Neuronal stem cell (in vitro differentiated cells): ENCODE measurements around the gene FERMT3.

ENCODE experiments used
- DNase-seq: peaks from one replicate; pipeline ENCODE4 v3.0.0-alpha.2; 2013; ENCODE audit warnings: low spot score
- H2AFZ ChIP-seq: one replicate; pipeline ENCODE4 v1.6.1; 2013; ENCODE audit warnings: mild to moderate bottlenecking, low read length, inconsistent platforms
- H2AK5ac ChIP-seq: 2 replicates; pipeline ENCODE4 v1.6.1; 2013; ENCODE audit warnings: low read depth, mild to moderate bottlenecking, inconsistent platforms, low read length, moderate library complexity, mixed read lengths
- H2BK120ac ChIP-seq: 2 replicates; pipeline ENCODE4 v1.6.1; 2013; ENCODE audit warnings: low read depth, mild to moderate bottlenecking, inconsistent platforms, low read length, moderate library complexity, mixed read lengths
- H2BK12ac ChIP-seq: one replicate; pipeline ENCODE4 v1.6.1; 2013; ENCODE audit warnings: low read length, inconsistent platforms
- H2BK15ac ChIP-seq: 2 replicates; pipeline ENCODE4 v1.6.1; 2013; ENCODE audit warnings: mild to moderate bottlenecking, low read length, inconsistent platforms, mixed read lengths
- H2BK5ac ChIP-seq: one replicate; pipeline ENCODE4 v1.6.1; 2013; ENCODE audit warnings: inconsistent platforms, mild to moderate bottlenecking, low read length, moderate library complexity
- H3K14ac ChIP-seq: one replicate; pipeline ENCODE4 v1.6.1; 2013; ENCODE audit warnings: low read length, inconsistent platforms
- H3K18ac ChIP-seq: 2 replicates; pipeline ENCODE4 v1.6.1; 2013; ENCODE audit warnings: low read length, inconsistent platforms
- H3K23ac ChIP-seq: 2 replicates; pipeline ENCODE4 v1.6.1; 2013; ENCODE audit warnings: low read depth, mild to moderate bottlenecking, mixed read lengths, low read length, inconsistent platforms; ENCODE audit not compliant: poor library complexity
- H3K27ac ChIP-seq: replicated peaks from 3 replicates; pipeline ENCODE4 v1.5.1; 2013; ENCODE audit warnings: low read length, inconsistent platforms
- H3K27me3 ChIP-seq, 3 experiments: 2 replicates each; pipeline ENCODE4 v1.6.1; 2013; ENCODE audit warnings: low read length in 3 of 3, mild to moderate bottlenecking in 2 of 3, inconsistent platforms in 1 of 3, low read depth in 1 of 3, mixed read lengths in 1 of 3, moderate library complexity in 1 of 3; ENCODE audit not compliant: control insufficient read depth in 3 of 3, insufficient read depth in 3 of 3
- H3K36me3 ChIP-seq, 2 donors: replicated peaks in 1 of 2; 2 replicates each; pipeline ENCODE4 v1.6.1; 2013; ENCODE audit warnings: low read length in 2 of 2; ENCODE audit not compliant: control insufficient read depth in 2 of 2, insufficient read depth in 2 of 2
- H3K4ac ChIP-seq: 2 replicates; pipeline ENCODE4 v1.6.1; 2013; ENCODE audit warnings: inconsistent platforms, mild to moderate bottlenecking, low read length, moderate library complexity
- H3K4me1 ChIP-seq, 2 donors: 1 replicate in 1 of 2; 2 replicates in 1 of 2; pipeline ENCODE4 v1.6.1; 2013; ENCODE audit warnings: low read length in 2 of 2, low read depth in 1 of 2; ENCODE audit not compliant: control insufficient read depth in 2 of 2, insufficient read depth in 1 of 2
- H3K4me2 ChIP-seq: one replicate; pipeline ENCODE4 v1.6.1; 2013; ENCODE audit warnings: mild to moderate bottlenecking, low read length, inconsistent platforms; ENCODE audit not compliant: insufficient read depth, poor library complexity, severe bottlenecking
- H3K4me3 ChIP-seq, 2 donors: 2 replicates each; pipeline ENCODE4 v1.5.1; 2013; ENCODE audit warnings: low read length in 2 of 2, mild to moderate bottlenecking in 2 of 2, inconsistent platforms in 1 of 2, moderate library complexity in 1 of 2
- H3K79me1 ChIP-seq: one replicate; pipeline ENCODE4 v1.6.1; 2013; ENCODE audit warnings: low read depth, mild to moderate bottlenecking, inconsistent platforms, low read length, moderate library complexity
- H3K9ac ChIP-seq: one replicate; pipeline ENCODE4 v1.6.1; 2013; ENCODE audit warnings: mild to moderate bottlenecking, low read depth, low read length, inconsistent platforms; ENCODE audit not compliant: poor library complexity
- H3K9me3 ChIP-seq, 2 donors: replicated peaks in 1 of 2; 2 replicates each; pipeline versions ENCODE3 to v1.6.1; 2013; ENCODE audit warnings: low read length in 2 of 2, mild to moderate bottlenecking in 2 of 2, inconsistent platforms in 1 of 2, low read depth in 1 of 2, mixed read lengths in 1 of 2, moderate library complexity in 1 of 2; ENCODE audit not compliant: control insufficient read depth in 2 of 2, insufficient read depth in 1 of 2
- H4K8ac ChIP-seq: one replicate; pipeline ENCODE4 v1.6.1; 2013; ENCODE audit warnings: low read depth, mild to moderate bottlenecking, inconsistent platforms, low read length, moderate library complexity
- H4K91ac ChIP-seq: one replicate; pipeline ENCODE4 v1.6.1; 2013; ENCODE audit warnings: low read length, low read depth, mild to moderate bottlenecking, inconsistent platforms; ENCODE audit not compliant: poor library complexity
- WGBS, 2 donors: extraction: QIAGEN DNeasy Blood & Tissue Kit; methylation state at CpG; one replicate each; pipeline ENCODE4 v1.1.7; 2013; ENCODE audit warnings: missing lambda C conversion rate in 2 of 2, mixed read lengths in 1 of 2; ENCODE audit not compliant: insufficient read length in 2 of 2, insufficient replicate concordance in 1 of 2; ENCODE audit errors: extremely low coverage in 2 of 2; 5-methylcytosine and 5-hydroxymethylcytosine counted together

FERMT3 gene

DNA sequence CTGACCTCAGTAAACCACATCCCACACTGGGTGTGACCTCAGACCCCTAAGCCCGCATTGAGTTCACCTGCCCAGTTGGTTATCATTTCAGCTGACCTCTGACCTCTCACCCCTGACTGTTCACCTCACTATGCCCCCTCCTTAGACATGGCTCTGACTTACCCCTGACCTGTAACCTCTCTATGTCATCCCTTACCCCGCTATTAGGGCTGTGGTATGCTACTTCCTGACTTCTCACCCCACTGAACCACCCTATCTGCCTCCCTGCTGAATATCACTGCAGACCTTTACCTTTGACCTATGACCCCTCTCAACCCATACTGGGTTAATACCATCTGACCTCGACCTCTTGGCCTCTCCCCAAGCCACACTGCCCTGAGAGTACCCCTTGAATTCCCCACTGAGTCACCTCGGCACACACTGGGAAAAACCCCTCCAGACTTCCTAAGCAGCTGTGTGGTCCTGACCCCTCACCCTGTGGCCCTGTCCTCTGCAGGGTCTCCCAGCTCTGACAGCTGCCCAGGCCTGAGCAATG lies 53.1 kb downstream of the FERMT3 start:
- no peak for DNase-seq
- Histone ChIP-seq H3K9me3 (no peaks in the 10 kb centered on the region), H4K8ac (no peak overlapping the region), H2BK12ac (no peak overlapping the region), H3K27me3 (no peaks in the 10 kb centered on the region), H3K4me2 (no peak overlapping the region), H3K4me1 (peaks cover 0 to 4% of the 10 kb centered on the region in 2 donors), H3K27ac (no peak overlapping the region), H3K36me3 (peaks cover 42 to 87% of the 10 kb centered on the region in 2 donors), H3K18ac (no peak overlapping the region), H4K91ac (no peak overlapping the region), H3K14ac (no peak overlapping the region), H2BK120ac (peak overlapping the region; percentile 31), H3K4me3 (peak overlapping the region in 1 of 2 donors; percentile 43), H2BK5ac (no peak overlapping the region), H3K79me1 (peaks cover 3% of the 10 kb centered on the region), H3K4ac (no peak overlapping the region), H3K9ac (no peak overlapping the region), H2BK15ac (no peak overlapping the region), H3K23ac (no peak overlapping the region), H2AFZ (no peak overlapping the region), H2AK5ac (no peak overlapping the region)
- WGBS, 2 donors: no CpG with 5 or more reads among the region's 4 CpGs

DNA sequence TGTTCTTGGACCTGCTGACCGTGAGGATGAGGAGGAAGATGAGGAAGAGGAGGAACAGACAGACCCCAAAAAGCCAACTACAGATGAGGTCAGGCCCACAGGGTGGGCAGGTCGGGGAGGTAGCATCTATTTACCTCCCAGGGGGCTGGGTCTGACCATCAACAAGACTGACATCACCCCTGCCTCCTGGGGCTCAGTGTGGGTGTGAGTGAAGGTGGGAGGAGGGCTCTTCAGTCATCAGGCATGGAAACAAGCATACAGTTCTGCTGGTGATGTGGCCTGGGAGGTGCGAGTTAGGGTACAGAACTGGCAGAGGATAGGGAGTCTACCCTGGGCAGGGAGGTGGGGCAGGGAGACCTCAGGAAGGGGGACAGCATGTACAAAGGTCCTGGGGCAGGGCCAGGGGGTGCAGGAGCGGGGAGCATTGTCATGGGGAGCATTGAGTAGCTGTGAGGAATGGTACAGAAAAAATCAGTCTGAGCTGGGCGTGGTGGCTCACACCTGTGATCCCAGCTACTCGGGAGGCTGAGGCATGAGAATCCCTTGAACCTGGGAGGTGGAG lies 53.7 kb downstream of the FERMT3 start:
- no peak overlapping the region for H3K4ac ChIP-seq
- no peak overlapping the region for H2AK5ac ChIP-seq
- no CpG with 5 or more reads among the region's 6 CpGs for WGBS, 2 donors
- H2AFZ ChIP-seq: no peak overlapping the region
- H2BK12ac ChIP-seq: no peak overlapping the region
- no peaks in the 10 kb centered on the region for H3K9me3 ChIP-seq
- H2BK5ac ChIP-seq: no peak overlapping the region
- no peak overlapping the region for H2BK120ac ChIP-seq
- H3K4me2 ChIP-seq: no peak overlapping the region
- H3K36me3 ChIP-seq: peaks cover 42 to 83% of the 10 kb centered on the region in 2 donors
- peaks cover 0 to 4% of the 10 kb centered on the region in 2 donors for H3K4me1 ChIP-seq
- H3K79me1 ChIP-seq: peaks cover 3% of the 10 kb centered on the region
- no peak for DNase-seq
- H2BK15ac ChIP-seq: no peak overlapping the region
- no peaks in the 10 kb centered on the region for H3K27me3 ChIP-seq
- H3K18ac ChIP-seq: no peak overlapping the region
- no peak overlapping the region for H4K91ac ChIP-seq
- no peak overlapping the region for H3K14ac ChIP-seq
- H3K9ac ChIP-seq: no peak overlapping the region
- H3K23ac ChIP-seq: no peak overlapping the region
- no peak overlapping the region for H3K4me3 ChIP-seq
- H3K27ac ChIP-seq: no peak overlapping the region
- no peak overlapping the region for H4K8ac ChIP-seq

DNA sequence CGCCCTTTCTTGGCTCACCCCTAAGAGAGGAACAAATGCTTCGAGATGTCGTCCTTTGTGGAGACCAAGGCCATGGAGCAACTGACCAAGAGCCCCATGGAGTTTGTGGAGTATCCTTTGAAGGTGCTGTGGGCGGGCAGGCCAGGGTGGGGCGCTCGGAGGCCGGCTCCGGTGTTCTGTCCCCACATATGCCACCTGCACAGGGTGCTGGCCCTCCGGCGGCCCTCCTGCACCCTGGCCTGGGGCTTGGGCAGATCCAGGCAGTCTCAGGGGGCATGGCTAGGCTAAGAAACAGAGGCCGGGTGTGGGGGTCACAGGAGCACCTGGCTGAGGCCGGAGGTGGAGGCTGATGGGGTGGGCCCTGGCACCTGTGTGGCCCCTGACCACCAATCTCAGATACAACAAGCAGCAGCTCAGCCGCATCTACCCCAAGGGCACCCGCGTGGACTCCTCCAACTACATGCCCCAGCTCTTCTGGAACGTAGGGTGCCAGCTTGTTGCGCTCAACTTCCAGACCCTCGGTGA lies 55.1 kb downstream of the FERMT3 start:
- Histone ChIP-seq H2BK5ac (peak overlapping the region; percentile 53), H2BK15ac (no peak overlapping the region), H3K79me1 (peaks cover 3% of the 10 kb centered on the region), H3K18ac (no peak overlapping the region), H3K4me3 (no peak overlapping the region), H3K4me2 (no peak overlapping the region), H3K14ac (peak overlapping the region; percentile 8), H2AFZ (no peak overlapping the region), H3K27me3 (no peaks in the 10 kb centered on the region), H2BK12ac (no peak overlapping the region), H3K9ac (peak overlapping the region; percentile 4), H3K4ac (no peak overlapping the region), H4K91ac (no peak overlapping the region), H3K36me3 (peaks cover 46 to 85% of the 10 kb centered on the region in 2 donors), H3K23ac (peak overlapping the region; percentile 12), H2AK5ac (no peak overlapping the region), H3K4me1 (peaks cover 0 to 4% of the 10 kb centered on the region in 2 donors), H3K27ac (no peak overlapping the region), H2BK120ac (no peak overlapping the region), H3K9me3 (no peaks in the 10 kb centered on the region), H4K8ac (no peak overlapping the region)
- no peak for DNase-seq
- no CpG with 5 or more reads among the region's 18 CpGs for WGBS, 2 donors

DNA sequence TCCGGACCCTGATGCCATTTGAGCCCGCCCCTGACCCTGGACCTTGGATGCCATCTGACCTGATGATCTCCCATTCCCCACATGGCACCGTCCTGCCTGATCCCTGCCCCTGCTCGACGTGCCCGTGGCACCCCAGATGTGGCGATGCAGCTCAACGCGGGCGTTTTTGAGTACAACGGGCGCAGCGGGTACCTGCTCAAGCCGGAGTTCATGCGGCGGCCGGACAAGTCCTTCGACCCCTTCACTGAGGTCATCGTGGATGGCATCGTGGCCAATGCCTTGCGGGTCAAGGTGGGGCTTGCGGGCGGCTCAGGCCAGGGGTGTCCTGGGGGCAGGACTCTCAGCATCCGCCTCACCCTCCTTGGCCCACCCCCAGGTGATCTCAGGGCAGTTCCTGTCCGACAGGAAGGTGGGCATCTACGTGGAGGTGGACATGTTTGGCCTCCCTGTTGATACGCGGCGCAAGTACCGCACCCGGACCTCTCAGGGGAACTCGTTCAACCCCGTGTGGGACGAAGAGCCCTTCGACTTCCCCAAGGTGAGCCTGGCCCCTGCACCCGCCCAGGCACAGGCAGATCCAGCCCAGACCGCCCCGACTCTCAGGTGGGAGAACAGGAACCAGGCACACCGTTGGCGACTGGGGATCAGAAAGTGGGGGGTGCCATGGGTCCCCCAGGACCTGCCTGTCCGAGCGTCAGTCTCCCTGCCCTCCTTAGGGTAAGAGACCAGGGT lies 55.9 kb downstream of the FERMT3 start:
- Histone ChIP-seq H3K27me3 (no peaks in the 10 kb centered on the region), H3K9ac (peak overlapping the region; percentile 70), H3K36me3 (peaks cover 45 to 84% of the 10 kb centered on the region in 2 donors), H2BK5ac (no peak overlapping the region), H3K79me1 (peaks cover 3% of the 10 kb centered on the region), H3K4me1 (peaks cover 0 to 4% of the 10 kb centered on the region in 2 donors), H3K18ac (peak overlapping the region; percentile 17), H3K9me3 (no peaks in the 10 kb centered on the region), H3K4me2 (no peak overlapping the region), H3K27ac (no peak overlapping the region), H2BK12ac (no peak overlapping the region), H2BK120ac (no peak overlapping the region), H4K91ac (no peak overlapping the region), H2AK5ac (peak overlapping the region; percentile 70), H3K14ac (no peak overlapping the region), H4K8ac (peak overlapping the region; percentile 43), H3K4me3 (no peak overlapping the region), H2AFZ (no peak overlapping the region), H3K23ac (no peak overlapping the region), H3K4ac (no peak overlapping the region), H2BK15ac (no peak overlapping the region)
- no peak for DNase-seq
- no CpG with 5 or more reads among the region's 42 CpGs for WGBS, 2 donors
